GM23338 (cell line): ENCODE measurements around the gene CCDC160. TPM values are rescaled to one million over a fixed set of nuclear protein-coding genes. Genes with fewer than 3 reads are reported as not detected.

Experiments used
- ATAC-seq: fragments of 200-7000 bp; cut with Tn5 transposase; 3 replicates; pipeline ENCODE4 v1.9.1; 2020
- DNase-seq: peaks from one replicate; pipeline ENCODE4 v3.0.0-alpha.2; 2015; ENCODE audit warnings: low spot score
- H2AFZ ChIP-seq: fragments of 200-600 bp; sonication (generic); 2 replicates; pipeline ENCODE4 v1.8.0; 2016; ENCODE audit warnings: antibody characterized with exemption, mild to moderate bottlenecking, moderate library complexity
- H3F3A ChIP-seq: fragments of 200-600 bp; sonication (generic); replicated peaks from 2 replicates; pipeline ENCODE4 v1.8.0; 2017; ENCODE audit warnings: antibody characterized with exemption, mixed run types, low read depth
- H3K27ac ChIP-seq: fragments of 200-600 bp; sonication (generic); 2 replicates; pipeline ENCODE4 v1.6.1; 2016; ENCODE audit warnings: low read depth
- H3K27me3 ChIP-seq: fragments of 200-600 bp; sonication (generic); 2 replicates; pipeline ENCODE4 v1.8.0; 2016; ENCODE audit warnings: mild to moderate bottlenecking, mixed run types, moderate library complexity; ENCODE audit not compliant: insufficient read depth
- H3K36me3 ChIP-seq: fragments of 200-600 bp; sonication (generic); 2 replicates; pipeline ENCODE4 v1.8.0; 2016; ENCODE audit warnings: mild to moderate bottlenecking; ENCODE audit not compliant: insufficient read depth
- H3K4me1 ChIP-seq: fragments of 200-600 bp; sonication (generic); 2 replicates; pipeline ENCODE4 v1.8.0; 2016; ENCODE audit warnings: mild to moderate bottlenecking, moderate library complexity; ENCODE audit not compliant: insufficient read depth
- H3K4me2 ChIP-seq: fragments of 200-600 bp; sonication (generic); 2 replicates; pipeline ENCODE4 v1.7.1; 2017; ENCODE audit warnings: mixed run types
- H3K4me3 ChIP-seq: fragments of 200-600 bp; sonication (generic); 2 replicates; pipeline ENCODE4 v1.6.1; 2016; ENCODE audit warnings: mixed run types
- H3K79me2 ChIP-seq: fragments of 200-600 bp; sonication (generic); replicated peaks from 2 replicates; pipeline ENCODE4 v1.8.0; 2017; ENCODE audit warnings: mild to moderate bottlenecking; ENCODE audit not compliant: insufficient read depth
- H3K9me2 ChIP-seq: fragments of 200-600 bp; sonication (generic); 2 replicates; pipeline ENCODE4 v1.8.0; 2017; ENCODE audit not compliant: insufficient read depth
- H4K20me1 ChIP-seq: fragments of 200-600 bp; sonication (generic); replicated peaks from 2 replicates; pipeline ENCODE4 v1.8.0; 2017; ENCODE audit warnings: mild to moderate bottlenecking; ENCODE audit not compliant: insufficient read depth
- H3K27ac Mint-ChIP-seq: 2 replicates; pipeline ENCODE4 v1.8.0; 2020; ENCODE audit warnings: inconsistent platforms, mild to moderate bottlenecking, moderate library complexity, mixed read lengths
- H3K27me3 Mint-ChIP-seq: 3 replicates; pipeline ENCODE4 v1.8.0; 2022; ENCODE audit warnings: low read depth, mild to moderate bottlenecking, moderate library complexity, mixed read lengths, inconsistent platforms; ENCODE audit not compliant: insufficient read depth, poor library complexity
- H3K36me3 Mint-ChIP-seq: 3 replicates; pipeline ENCODE4 v1.8.0; 2021; ENCODE audit warnings: low read depth, mild to moderate bottlenecking, inconsistent platforms, moderate library complexity, mixed read lengths
- H3K4me1 Mint-ChIP-seq: 3 replicates; pipeline ENCODE4 v1.8.0; 2020; ENCODE audit warnings: mild to moderate bottlenecking, inconsistent platforms, mixed read lengths
- H3K4me3 Mint-ChIP-seq: 3 replicates; pipeline ENCODE4 v1.8.0; 2021; ENCODE audit warnings: moderate library complexity, mild to moderate bottlenecking, inconsistent platforms, mixed read lengths
- H3K9me3 Mint-ChIP-seq: 3 replicates; pipeline ENCODE4 v1.8.0; 2020; ENCODE audit warnings: moderate library complexity, mild to moderate bottlenecking, inconsistent platforms, mixed read lengths
- CREB1 ChIP-seq: fragments of 250-450 bp; sonication (Bioruptor Pico); IDR thresholded peaks from 2 replicates; pipeline ENCODE4 v1.5.0; 2020; ENCODE audit warnings: low read depth, mild to moderate bottlenecking, moderate library complexity
- ETS1 ChIP-seq: IDR thresholded peaks from 2 replicates; pipeline ENCODE4 v1.6.1; 2016; ENCODE audit warnings: antibody characterized with exemption
- EZH2 ChIP-seq: fragments of 200-600 bp; sonication (generic); IDR thresholded peaks from one replicate; pipeline ENCODE4 v1.8.0; 2017; ENCODE audit warnings: antibody characterized with exemption, mild to moderate bottlenecking, low read depth; ENCODE audit not compliant: unreplicated experiment
- EZH2phosphoT487 ChIP-seq: fragments of 200-600 bp; sonication (generic); IDR thresholded peaks from one replicate; pipeline ENCODE4 v1.8.1; 2018; ENCODE audit warnings: antibody characterized with exemption; ENCODE audit not compliant: unreplicated experiment
- NANOG ChIP-seq: IDR thresholded peaks from 2 replicates; pipeline ENCODE4 v1.6.1; 2016; ENCODE audit warnings: antibody characterized with exemption, borderline replicate concordance
- POLR2AphosphoS5 ChIP-seq: IDR thresholded peaks from 2 replicates; pipeline ENCODE4 v1.6.1; 2016; ENCODE audit warnings: antibody characterized with exemption, low read depth
- REST ChIP-seq: IDR thresholded peaks from one replicate; pipeline ENCODE4 v1.6.1; 2018; ENCODE audit warnings: antibody characterized with exemption; ENCODE audit not compliant: unreplicated experiment
- STAT1 ChIP-seq: IDR thresholded peaks from one replicate; pipeline ENCODE4 v1.6.1; 2016; ENCODE audit warnings: antibody characterized with exemption; ENCODE audit not compliant: unreplicated experiment
- ZNF114 ChIP-seq: fragments of 250-450 bp; sonication (Bioruptor Pico); IDR thresholded peaks from 2 replicates; pipeline ENCODE4 v1.5.0; 2020; ENCODE audit warnings: mild to moderate bottlenecking, moderate library complexity
- ZNF331 ChIP-seq: fragments of 250-450 bp; sonication (Bioruptor Pico); IDR thresholded peaks from 2 replicates; pipeline ENCODE4 v1.5.0; 2020; ENCODE audit warnings: low read depth, mild to moderate bottlenecking, moderate library complexity
- polyA plus RNA-seq: library from polyadenylated mRNA; unstranded; fragments of >200 nt; fragmentation: Nextera tagmentation; extraction: Ambion mirVana; gene quantifications from 2 replicates; pipeline ENCODE4 v1.2.1, GENCODE V29; 2016
- total RNA-seq: library from RNA; depleted of rRNA; stranded (reverse); fragments of >200 nt; shearing (Covaris generic); gene quantifications from 2 replicates; pipeline ENCODE4 v1.2.3, GENCODE V29; 2014
- TF ChIP-seq, protein P1 (sequence below), 2 experiments: fragments of 200-600 bp in 1 of 2; sonication (generic) in 1 of 2; conservative IDR thresholded peaks; 2 replicates each; pipeline versions ENCODE4 v1.5.1 to v1.6.1; 2016 to 2017; ENCODE audit warnings: antibody characterized with exemption in 2 of 2, low read depth in 2 of 2, mild to moderate bottlenecking in 2 of 2, moderate library complexity in 1 of 2

The CCDC160 gene
- total and polyA plus RNA-seq, 2 experiments from 2014 or later, result 2.7 to 6.9 TPM

DNA sequence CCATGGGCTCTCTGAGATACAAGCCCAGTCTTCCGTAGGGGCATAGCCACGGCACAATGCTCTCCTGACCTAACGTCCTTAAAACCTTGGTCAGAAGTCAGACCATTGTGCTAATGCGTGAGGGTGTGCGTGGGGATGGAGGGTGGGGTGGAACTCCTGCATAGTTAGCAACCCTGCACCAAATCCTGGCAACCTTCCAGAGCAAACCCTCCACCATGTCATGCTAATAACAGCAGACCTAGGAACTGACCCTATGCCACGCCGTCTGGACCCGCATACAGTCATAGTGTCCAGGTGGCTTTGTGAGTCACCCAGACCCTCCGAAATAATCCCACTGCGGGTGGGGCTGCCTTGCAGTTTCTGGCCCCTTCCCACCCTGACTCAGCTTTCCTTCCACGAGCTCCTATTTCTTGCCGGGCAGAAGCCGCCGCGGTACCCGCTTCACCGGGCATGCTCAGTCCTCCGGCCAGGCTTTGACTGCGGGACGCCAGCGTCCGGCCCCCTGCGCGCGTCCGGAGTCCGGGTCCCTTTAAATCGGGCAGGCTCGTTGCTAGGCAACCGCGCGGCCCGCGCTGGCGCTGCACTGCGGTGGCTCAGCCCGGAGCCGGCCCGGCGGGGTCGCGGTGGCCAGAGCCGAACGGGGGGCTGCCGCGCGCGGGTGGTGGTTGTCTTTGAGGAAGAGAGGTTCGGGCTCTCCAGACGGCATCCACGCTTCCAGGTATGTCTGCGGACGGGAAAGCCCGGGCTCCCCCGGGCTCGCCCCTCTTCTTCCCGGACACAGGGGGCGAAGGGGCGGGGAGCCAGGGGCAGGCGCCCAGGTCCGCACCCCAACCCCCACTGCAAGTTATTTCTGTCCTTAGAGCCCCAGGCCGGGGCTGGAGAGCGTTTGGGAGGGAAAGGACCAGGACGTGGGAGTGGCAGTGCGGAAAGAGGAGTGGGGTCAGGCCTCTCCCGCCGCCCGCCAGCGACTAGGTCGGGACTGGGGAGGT is at the start of gene CCDC160 (continued):
- TF ChIP-seq ZNF331, result no peak

DNA sequence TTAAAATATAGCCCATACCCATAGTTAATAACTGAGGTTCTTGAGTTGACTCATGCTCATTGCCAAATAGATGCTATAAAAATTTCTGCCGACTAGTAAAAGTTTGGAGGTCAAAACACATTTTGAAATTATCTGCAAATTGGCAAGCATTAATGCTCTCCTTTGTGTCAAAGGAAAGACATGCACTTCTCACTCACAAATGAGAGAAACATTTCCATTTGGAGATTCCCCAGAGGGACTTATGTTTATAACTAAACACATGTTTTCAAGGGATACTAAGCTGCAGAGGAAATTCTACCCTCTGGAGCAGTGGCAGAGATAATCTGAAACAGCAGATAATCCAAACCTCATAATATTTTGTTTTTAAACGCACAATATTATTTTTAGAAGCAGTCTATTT is 45.7 kb upstream of the CCDC160 start:
- Mint-ChIP-seq H3K4me1 (peaks cover 17% of the 10 kb centered on the region), H3K4me3 (no peak overlapping the region), H3K27ac (no peak overlapping the region), H3K27me3 (peaks cover 1% of the 10 kb centered on the region), H3K36me3 (no peaks in the 10 kb centered on the region), H3K9me3 (no peaks in the 10 kb centered on the region)
- DNase-seq (no peak), ATAC-seq (no peak)
- no peak overlapping the region for H3K4me2 ChIP-seq
- no peak overlapping the region for H2AFZ ChIP-seq
- no peaks in the 10 kb centered on the region for H4K20me1 ChIP-seq
- peaks cover 17% of the 10 kb centered on the region for H3K4me1 ChIP-seq
- H3K27ac ChIP-seq, result no peak overlapping the region
- no peaks in the 10 kb centered on the region for H3K27me3 ChIP-seq
- no peaks in the 10 kb centered on the region for H3K9me2 ChIP-seq
- H3K36me3 ChIP-seq, result no peaks in the 10 kb centered on the region
- no peak overlapping the region for H3K4me3 ChIP-seq
- H3K79me2 ChIP-seq, result no peaks in the 10 kb centered on the region
- no peaks in the 10 kb centered on the region for H3F3A ChIP-seq
- TF ChIP-seq EZH2phosphoT487 (no peak), EZH2 (no peak), NANOG (no peak), CREB1 (CRISPR knock-in tag) (no peak), ZNF114 (CRISPR knock-in tag) (no peak), POLR2AphosphoS5 (no peak), REST (no peak), STAT1 (no peak), ZNF331 (no peak), ETS1 (no peak)
- TF ChIP-seq, protein P1, sequence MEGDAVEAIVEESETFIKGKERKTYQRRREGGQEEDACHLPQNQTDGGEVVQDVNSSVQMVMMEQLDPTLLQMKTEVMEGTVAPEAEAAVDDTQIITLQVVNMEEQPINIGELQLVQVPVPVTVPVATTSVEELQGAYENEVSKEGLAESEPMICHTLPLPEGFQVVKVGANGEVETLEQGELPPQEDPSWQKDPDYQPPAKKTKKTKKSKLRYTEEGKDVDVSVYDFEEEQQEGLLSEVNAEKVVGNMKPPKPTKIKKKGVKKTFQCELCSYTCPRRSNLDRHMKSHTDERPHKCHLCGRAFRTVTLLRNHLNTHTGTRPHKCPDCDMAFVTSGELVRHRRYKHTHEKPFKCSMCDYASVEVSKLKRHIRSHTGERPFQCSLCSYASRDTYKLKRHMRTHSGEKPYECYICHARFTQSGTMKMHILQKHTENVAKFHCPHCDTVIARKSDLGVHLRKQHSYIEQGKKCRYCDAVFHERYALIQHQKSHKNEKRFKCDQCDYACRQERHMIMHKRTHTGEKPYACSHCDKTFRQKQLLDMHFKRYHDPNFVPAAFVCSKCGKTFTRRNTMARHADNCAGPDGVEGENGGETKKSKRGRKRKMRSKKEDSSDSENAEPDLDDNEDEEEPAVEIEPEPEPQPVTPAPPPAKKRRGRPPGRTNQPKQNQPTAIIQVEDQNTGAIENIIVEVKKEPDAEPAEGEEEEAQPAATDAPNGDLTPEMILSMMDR (conservative IDR thresholded peaks at IDR 0.05; ENCODE audit: low read depth in 2 of 2), result no peak
